ENCODE measurements around the gene RAPGEF4.

DNA sequence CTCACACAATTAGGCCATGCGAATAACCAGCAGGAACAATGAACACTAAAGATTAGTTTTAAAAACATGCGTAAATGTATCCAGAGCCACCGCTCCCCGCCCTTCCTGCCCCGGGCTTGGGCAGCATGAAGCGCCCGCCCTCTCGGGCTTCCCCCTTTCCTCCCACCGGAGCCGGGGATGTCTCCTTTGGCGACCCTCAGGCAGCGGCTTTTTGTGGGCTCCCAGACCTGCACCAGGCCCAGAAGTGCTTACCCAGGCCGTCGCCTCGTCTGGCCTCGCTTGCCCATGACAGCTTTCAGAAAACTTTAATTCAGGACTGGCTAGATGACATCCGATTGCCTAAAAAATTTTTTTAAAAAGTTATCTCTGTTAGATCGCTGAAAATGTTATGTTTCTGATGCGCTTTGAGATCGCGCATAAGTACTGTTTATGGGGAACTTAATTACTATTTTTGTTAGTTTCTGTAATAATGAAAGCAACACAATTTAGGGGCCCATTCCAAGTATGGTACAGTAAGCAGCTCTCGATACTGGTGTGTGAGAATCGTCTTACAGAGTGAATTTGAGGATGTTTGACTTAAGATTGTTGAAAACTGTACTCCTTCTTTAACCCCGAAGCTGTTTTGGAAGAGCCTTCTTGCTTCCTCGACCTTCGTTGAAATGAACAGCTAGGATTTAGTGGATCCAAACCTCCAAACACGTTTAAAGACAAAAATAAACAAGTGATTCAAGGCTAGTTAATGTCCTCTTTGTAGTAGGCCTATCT is 341.1 kb downstream of the RAPGEF4 start:
- TF ChIP-seq KLF7 (tag by site-specific recombination; IDR thresholded peaks at IDR 0.05; ENCODE audit: borderline replicate concordance) (no peak), ZNF239 (tag by site-specific recombination; IDR thresholded peaks at IDR 0.05) (no peak), AEBP2 (tag by site-specific recombination; IDR thresholded peaks at IDR 0.05; ENCODE audit: borderline replicate concordance) (no peak)
- TF ChIP-seq, protein P1, sequence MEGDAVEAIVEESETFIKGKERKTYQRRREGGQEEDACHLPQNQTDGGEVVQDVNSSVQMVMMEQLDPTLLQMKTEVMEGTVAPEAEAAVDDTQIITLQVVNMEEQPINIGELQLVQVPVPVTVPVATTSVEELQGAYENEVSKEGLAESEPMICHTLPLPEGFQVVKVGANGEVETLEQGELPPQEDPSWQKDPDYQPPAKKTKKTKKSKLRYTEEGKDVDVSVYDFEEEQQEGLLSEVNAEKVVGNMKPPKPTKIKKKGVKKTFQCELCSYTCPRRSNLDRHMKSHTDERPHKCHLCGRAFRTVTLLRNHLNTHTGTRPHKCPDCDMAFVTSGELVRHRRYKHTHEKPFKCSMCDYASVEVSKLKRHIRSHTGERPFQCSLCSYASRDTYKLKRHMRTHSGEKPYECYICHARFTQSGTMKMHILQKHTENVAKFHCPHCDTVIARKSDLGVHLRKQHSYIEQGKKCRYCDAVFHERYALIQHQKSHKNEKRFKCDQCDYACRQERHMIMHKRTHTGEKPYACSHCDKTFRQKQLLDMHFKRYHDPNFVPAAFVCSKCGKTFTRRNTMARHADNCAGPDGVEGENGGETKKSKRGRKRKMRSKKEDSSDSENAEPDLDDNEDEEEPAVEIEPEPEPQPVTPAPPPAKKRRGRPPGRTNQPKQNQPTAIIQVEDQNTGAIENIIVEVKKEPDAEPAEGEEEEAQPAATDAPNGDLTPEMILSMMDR (tag by site-specific recombination; IDR thresholded peaks at IDR 0.05) = no peak
